Left renal pelvis (tissue), 4 donors: ENCODE data around the gene TXNRD2. TPM values are rescaled to one million over a fixed set of nuclear protein-coding genes. Genes with fewer than 3 reads are reported as not detected.

Experiments used
- DNase-seq, 4 donors: peaks; one replicate each; pipeline ENCODE4 v3.0.0-alpha.2; 2013; ENCODE audit warnings: low read depth in 4 of 4, low spot score in 3 of 4
- polyA plus RNA-seq, 4 donors: library from polyadenylated mRNA; unstranded; fragments of 120-200 nt; gene quantifications; one replicate each; pipeline ENCODE4 v1.2.1, GENCODE V29; 2013; ENCODE audit not compliant: insufficient read length in 4 of 4

The TXNRD2 gene
- polyA plus RNA-seq, 4 donors: 13.1 to 33.7 (median 20.4) TPM

DNA sequence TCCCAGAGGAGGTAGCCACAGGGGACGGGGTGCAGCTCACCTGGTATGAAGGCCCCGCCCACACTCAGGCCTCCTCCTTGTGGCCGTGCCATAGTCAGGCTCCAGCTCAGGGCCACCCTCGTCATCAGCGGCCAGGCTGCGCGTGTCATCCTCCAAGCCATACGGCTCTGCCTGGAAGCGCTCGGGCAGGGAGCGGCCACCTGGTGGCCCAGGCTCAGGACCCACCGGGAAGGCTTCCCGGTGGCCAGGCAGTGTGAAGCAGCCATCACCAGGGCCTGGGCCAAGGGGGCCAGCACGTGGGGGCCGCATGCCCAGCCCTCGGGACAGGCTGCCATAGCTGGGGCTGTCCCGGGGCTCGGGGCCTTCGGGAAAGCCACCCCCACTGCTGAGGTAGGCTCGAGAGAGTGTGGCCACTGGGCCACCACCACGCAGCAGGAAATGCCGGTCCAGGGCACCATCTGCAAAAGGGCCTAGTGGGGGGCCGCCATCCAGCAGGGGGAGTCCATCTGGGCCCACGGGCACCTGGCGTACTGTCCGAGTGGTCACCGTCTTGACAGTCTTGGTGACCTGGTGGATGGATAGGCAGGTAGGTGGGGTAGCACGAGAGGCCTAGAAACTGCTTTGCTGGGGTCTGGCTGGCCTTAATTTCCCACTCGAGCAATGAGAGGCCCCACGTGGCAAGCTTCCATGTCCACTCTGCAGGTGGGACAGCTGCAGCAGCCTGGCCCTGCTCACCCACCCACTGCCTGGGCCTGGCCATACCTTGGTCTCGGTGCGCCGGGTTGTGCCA is 39.7 kb upstream of the TXNRD2 start:
- DNase-seq: no peak

DNA sequence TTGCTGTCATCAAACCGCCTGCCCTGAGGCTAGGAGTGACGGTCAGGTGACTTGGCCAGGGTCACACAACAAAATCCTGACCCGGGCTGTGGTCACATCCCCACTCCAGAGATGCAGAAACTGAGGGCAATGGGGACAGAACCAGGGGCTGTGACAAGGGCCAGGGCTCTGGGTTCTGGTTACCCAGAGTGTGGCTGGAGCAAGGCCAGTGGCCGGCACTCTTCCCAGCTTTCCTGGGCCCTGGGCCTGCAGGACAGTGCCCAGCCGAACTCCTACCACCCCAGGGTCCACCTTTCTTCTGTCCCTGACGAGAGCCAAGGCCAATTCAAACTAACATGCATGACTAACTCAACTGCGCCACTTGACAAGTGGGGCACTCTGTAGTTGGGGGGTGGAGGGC is 39.1 kb upstream of the TXNRD2 start:
- DNase-seq: no peak

DNA sequence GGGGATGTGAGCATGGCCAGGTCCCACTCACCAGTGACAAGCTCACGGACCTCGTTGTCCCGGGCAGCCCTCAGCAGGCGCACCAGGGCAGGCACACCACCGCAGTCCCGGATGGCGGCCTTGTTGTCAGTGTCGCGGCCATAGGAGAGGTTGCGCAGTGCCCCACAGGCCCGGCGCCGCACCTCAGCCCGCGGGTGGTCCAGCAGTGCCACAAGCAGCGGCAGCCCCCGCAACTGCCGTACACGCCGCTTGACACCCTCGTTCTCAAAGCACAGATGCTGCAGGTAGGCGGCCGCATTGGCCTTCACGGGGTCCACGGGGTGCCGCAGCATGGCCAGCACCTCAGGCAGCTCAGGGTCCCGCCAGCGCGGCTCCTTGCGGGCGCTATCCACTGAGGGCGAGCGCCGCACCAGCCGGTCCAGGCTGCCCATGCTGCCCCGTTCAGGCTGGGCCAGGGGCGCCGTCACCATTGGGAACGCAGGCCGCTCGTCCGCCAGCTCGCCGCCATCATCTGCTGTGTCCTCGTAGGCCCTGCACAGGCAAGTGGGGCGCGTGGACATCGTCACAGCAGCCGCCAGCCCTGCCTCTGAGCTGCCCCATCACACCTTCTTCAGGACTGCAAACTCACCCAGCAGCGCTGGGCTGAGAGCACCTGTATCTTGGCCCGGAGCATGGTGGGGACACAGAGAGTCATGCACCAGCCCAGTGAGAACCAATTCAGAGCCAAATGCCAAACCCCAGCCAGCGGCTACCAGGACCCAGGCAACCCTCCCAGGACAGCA is 38.3 kb upstream of the TXNRD2 start:
- no peak for DNase-seq

DNA sequence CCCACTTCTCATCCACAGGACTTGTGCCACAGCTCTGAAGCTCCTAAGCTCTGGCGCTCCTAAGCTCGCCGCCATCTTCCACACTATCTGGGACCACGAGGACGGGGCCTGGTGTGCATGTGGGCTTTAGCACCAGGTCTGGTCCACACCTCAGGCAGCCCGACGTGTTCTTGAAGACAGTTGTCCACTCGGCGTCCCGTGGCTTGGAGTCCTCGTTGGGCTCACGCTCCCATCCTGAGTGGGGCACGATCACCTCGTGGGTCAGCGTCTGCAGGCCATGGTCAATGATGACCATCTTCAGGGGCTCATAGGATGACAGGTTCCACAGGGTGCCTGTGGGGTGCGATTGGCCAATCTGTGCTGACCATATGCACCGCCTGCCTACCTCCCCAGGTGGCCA is 37.1 kb upstream of the TXNRD2 start:
- DNase-seq: no peak

DNA sequence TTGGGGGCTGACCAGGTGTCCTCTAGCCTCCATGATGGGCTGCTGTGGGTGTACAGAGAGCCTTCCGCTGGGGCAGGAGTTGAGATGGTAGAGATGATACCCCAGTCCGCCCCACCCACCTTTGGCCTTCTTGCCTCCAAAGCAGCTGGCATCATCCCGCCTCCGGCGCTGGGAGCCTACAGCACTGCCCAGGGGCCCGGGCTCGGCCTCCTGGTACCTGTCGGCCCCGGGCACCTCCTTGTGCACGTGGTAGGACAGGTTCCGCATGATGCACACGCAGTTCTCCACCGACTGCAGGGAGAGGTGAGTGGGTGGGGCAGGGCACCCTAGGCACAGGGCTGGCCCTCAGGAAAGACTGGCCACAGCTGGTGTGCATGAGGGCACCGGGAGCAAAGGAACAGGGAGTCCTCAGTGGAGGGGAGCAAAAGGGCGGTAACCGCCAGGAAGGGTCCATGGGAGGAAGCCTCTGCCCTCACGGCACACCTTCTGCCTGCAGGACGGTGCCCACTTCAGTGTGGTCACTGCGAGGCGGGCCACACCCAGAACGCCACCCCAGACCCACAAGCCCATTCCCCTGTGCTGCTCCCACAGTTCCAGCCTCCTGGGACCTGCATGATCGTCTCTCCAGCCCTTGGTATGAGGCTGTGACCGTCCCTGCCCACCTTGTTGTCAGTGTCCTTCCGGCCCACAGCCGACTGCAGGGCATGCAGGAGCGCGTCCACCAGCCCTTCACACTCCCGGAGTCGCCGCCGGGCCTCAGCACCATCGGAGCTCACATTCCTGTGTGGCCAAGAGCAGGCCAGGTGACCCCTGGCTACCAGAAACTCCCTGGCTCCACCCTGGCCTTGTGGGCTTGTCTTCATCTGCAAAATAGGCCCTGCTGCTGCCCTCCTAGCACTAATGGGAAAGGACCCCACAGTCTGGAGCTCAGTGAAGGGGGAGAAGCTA is 36.0 kb upstream of the TXNRD2 start:
- no peak for DNase-seq

DNA sequence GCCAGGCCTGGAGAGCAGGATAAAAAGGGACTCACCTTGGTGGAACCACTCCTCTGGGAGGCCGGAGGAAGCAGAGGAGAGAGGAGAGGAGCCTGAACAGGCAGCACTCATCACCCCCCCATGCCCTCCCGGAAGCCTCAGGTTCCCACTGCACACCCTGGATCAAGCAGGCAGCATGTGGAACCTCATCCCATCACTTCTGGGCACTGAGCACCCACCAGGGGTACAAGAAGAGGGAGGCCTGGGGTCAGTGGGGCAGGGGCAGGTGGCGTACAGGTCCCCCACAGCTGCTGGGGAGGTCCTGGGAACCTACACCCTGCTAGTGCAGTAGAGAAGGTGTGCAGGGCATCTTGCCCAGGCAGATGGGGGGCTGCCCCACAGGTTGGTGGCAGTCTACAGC is 35.1 kb upstream of the TXNRD2 start:
- no peak for DNase-seq

DNA sequence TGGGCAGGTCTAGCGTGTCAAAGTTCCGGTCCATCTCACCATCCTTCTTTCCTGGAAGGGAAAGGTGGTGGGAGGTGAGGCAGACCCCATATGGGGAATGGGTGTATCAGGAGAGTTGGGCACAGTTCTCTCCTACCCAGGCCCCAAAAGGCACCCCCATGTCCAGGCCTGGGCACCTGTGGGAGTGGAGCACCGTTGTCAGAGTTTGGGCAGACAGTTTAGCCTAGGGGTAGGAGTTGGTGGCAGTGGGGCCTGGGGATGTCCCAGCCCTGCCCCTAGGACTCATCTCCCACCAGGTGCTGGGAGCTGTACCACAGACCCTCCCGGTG is 34.1 kb upstream of the TXNRD2 start:
- DNase-seq: no peak

DNA sequence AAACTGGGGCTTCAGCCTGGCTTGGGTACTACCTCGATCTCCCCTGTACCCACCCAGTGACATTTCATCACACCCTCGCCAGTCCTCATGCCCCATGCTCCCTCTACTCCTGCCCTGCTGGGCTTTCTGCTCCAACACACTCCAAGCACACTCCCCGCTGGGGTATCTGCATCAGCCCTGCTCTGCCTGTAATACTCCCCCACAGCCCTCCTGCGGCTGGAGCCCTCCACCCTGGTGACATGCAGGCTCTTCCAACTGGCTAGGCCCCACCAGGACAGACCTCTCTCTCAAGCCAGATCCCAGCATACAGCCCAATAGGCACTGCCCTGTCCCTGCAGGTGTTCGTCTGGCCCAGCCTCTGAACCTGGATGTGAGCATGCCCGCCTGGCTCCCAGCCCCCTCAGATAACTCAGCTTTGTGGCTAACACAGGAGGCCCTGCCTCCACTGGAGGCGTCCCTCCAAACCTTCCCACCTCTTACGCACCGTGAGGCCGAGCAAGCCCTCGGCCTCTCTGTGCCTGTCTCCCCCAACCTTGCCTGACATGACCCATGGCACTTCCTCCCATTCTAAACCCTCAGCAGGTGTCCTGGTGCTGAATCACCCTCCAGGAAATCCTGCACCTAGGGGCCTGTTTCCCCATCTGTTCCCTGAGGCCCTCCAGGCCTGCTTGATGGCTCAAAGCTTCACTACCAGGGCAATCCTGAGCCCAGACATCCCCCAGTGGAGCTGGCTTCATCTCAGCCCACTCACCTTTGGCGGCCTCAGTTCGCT is 33.5 kb upstream of the TXNRD2 start:
- DNase-seq: no peak

DNA sequence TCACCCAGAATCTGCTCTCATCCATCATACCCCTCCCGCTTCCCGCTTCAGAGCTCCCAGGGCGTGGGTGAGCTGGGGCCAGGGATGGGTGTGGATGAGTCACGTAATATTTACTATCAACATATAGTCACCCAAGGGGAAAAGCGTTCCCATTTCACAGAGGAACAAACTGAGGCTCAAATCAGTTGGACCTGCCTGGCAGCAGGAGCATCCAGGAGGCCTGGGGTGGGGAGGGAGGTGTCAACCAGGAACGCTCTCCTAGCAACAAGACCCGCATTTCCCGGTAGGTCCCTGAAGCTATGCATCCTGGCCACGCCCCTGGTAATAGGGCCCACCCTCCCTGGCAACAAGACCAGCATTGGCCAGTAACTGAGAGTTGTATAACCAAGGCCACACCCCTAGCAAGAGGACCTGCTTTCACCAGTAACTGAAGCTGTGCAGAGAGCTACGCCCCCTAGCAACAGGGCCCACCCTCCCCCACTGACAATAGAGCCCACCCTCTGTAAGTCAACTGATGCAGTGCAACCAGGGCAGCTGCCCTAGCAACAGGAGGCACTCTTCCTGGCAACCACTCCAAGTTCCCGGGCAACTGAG is 32.7 kb upstream of the TXNRD2 start:
- peak in 1 of 4 donors; percentile 65 for DNase-seq

DNA sequence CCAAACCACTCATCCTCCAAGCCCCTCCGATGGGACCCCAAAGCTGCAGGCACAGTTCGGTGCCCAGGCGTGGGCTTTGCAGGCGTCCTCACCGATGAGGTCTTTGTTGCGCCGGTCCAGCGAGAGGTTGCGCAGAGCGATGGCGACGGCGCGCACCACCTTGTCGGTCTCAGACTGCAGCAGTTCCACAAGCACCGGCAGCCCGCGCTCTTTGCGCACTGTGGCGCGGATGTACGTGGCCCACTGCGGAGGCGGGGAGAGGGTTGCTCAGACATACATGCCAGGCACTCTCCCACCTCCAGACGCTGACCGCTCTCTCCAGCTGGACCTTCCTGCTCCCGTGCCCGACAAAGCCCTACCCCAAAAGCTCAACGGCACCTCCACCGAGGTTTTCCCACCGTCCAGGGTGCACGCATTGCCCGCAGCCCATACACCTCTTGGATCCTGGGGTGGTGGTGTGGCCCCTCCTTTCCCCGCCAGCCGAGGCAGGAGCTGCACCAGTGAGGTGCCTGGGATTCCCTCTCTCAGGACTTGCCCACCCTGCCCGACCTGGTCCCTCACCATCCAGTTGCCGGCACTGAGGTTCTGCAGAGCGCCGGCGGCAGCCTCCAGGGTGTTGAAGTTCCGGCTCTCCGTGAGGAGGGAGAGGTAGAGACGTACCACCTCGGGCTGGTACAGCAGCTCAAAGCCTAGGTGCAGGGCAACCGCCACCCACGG is 32.1 kb upstream of the TXNRD2 start:
- DNase-seq: no peak

DNA sequence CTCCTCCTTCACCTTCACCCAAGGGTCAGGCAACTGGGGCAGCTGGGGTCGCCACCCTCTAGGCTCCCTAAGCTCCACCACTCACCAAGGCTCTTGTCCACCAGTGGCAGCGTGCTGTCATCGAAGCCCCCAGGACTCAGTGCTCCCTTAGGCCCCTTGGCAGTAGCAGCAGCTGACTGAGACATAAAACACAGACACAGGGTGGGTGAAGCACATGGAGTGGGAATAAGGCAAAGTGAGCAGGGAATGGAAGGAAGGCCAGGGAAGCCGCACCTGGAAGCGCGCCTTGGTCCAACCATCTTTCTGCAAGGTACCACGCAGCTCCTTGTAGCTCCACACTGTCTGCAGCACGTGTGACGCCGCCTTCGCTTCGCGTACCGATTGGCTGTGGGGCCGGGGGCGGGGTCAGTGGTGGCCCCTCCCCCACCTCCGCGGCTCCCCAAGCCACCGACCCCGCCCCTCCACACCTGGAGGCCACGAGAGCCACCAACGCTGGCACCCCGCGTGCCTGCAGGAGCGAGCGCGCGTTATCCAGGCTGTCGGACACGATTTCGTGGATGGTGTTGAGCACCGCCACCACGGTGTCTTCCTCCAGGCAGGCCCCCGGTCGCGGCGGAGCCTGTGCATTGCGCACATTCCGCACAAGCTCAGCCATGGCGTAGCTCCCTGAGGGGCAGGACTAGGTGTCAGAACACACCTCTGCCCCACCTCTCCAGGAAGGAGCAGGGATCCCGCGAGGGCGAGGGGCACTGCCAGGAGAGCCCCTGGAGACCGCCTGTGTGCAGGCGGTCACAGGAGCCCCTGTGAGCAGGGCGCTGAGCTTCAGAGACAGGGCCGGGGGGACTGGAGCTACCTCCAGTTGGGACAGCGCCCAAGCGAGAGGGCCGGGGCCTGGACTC is 31.3 kb upstream of the TXNRD2 start:
- no peak for DNase-seq

DNA sequence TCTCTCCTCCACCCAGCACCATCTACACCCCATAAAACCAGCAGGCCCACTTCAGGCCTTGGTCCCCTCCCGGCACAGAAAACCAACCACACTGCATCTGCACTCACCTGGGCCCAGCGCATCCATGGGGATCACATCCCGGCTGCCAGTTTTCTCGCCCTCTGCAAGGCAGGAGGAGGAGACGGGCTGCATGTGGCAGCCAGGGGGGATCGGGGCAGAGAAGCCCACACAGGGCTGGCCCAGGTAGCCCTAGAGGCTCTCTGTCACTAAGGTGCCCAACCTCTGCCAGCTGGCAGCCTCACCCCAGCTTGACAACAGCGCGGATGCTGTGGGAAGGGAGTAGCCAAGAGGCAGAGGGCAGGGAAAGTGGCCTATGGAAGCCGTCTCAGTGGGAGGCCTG is 30.6 kb upstream of the TXNRD2 start:
- DNase-seq: no peak

DNA sequence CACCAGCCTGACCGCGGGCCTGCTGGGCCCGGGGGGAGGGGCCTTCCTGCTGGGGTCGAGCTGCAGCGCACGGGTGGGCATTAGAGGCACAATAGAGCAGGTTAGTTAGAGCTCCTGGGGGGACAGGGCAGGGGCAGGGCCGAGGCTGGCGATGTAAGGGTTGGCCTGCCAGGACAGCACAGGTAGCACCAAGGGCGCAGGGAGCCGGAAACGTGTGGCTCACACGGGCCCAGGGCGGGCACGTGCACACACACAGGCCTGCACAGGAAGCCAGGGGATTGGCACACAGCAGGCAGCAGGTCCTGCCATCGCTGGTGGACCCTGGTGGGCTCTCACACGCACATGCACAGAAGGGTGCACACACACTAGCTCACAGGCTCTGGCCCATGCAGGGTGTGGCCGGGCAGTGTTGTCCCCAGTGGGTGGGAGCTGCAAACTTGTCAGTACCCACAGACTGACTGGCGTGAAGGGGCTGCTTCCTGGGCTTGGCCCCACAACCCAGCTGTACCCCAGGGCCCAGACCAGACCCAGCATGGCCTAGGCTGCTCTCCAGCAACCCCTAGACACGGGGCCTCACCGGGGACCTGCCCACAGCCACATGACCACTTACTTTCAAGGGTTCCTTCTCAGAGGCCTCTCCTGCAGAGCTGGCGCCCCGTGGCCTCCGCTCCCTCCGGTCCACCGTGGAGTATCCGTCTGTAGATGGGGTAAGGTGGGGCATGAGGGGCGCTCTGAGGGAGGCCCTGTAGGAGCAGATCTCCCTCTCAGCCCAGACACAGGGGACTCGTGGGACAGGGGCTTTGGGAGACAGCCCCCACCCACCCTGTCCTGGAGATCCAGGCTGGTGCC is 29.9 kb upstream of the TXNRD2 start:
- no peak for DNase-seq

DNA sequence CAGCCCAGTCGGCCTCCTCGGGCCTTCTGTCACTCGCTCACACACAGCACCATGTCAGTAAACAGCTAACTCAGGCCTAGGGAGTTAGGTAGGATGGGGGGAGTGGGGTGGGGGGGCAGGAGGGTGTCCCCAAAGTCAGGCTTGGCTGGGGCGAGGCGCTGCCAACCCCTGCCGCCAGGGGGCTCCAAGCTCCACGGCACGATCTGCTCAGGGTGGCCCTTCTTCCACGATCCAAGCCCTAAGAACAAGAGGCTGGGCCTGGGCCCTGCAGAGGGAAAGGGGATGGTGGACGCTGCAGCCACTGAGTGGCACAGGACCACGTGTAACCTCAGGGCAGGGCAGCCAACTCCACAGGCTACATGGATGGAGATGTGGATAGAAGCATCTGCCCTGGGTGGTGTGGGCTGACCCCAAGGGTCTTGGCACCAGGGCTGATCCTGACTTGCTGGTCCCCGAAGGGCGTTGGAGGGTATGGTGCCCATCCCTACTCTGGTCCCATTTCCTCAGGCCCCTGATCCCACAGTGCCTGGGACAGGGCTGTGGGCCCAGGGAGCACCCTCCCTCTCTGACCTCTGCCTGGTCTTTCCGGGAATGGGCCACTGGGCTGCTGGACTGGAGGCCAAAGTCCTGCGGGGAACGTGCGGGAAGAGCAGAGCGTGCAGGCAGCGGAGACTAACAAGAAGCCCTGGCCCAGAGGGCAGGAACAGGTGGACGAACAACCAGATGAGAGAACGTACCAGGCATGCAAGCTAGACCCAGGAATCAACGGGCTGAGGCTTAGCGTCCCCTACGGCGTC is 29.1 kb upstream of the TXNRD2 start:
- no peak for DNase-seq

DNA sequence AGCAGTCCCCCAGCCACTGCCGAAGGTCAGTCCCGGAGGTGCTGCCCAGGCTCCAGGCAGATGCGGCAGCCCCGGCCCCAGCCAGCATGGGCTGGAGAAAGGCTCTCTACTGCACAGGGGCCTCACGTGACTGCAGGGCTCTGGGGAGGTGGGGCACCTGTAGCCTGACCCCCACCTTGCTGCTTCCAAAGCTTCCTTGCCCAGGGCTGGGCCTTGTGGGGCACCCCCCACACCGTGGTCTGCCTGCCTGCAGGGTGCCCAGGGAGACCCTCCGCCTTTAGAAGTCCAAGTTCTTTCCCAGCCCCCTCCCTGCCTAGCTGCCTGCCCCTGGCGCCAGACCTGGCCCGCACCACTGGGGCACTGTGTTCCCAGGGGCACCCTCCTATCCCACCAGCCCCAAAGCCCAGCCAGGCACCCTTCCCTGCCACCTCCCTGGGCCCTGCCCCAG is 28.4 kb upstream of the TXNRD2 start:
- DNase-seq: no peak

DNA sequence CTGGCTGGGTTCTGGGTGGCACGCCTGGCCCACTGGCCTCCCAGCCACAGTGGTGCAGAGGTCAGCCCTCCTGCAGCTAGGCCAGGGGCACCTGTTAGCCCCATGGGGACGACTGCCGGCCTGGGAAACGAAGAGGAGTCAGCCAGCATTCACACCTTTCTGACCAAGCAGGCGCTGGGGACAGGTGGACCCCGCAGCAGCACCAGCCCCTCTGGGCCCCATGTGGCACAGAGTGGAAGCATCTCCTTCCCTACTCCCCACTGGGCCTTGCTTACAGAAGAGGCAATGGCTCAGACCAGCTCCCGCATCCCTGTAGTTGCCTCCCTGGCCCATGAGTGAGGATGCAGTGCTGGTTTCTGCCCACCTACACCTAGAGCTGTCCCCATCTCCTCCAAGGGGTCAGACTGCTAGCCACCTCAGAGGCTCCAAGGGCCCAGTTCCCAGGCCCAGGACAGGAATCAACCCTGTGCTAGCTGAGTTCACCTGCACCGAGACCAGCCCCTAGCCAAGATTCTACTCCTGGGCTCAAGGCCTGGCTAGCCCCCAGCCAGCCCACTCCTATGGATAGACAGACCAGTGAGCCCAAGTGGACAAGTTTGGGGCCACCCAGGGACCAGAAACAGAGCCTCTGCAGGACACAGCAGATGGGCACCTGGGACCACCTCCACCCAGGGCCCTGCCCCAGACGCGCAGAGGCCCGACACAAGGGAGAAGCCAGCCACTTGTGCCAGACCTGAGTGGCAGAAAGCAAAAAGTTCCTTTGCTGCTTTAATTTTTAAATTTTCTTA is 27.7 kb upstream of the TXNRD2 start:
- no peak for DNase-seq
